GM04504 (cell line): ENCODE measurements around the gene MRPL12.
"Not testable (repeated sequence)": the region's sequence is repeated elsewhere in the genome, so short reads cannot be mapped to it uniquely, and the experiment has no call there.

ENCODE experiments used
- DNase-seq: peaks from one replicate; pipeline ENCODE4 v3.0.0-alpha.2; 2012; ENCODE audit warnings: low read depth

Gene MRPL12

GRCh38 chr17:81702934-81703746 is at the start of gene MRPL12:
TSS of gene MRPL12 (plus strand) at chr17:81703367. CDS start at chr17:81703502, 135 bp downstream.
- peak; percentile 74 for DNase-seq

GRCh38 chr17:81655378-81656117 is 47.6 kb upstream of the MRPL12 start:
- no peak for DNase-seq

GRCh38 chr17:81656118-81656743 is 46.9 kb upstream of the MRPL12 start, which contains the start of gene PDE6G:
TSS of gene PDE6G (minus strand) at chr17:81656542. CDS start at chr17:81653305, 3,237 bp downstream.
- DNase-seq = no peak

GRCh38 chr17:81656835-81657234 is 46.3 kb upstream of the MRPL12 start:
- no peak for DNase-seq

GRCh38 chr17:81659038-81659437 is 44.1 kb upstream of the MRPL12 start:
- DNase-seq = no peak

- no peak for DNase-seq
These were observed 42.7 kb upstream of the MRPL12 start for GRCh38 chr17:81660441-81660840.

- DNase-seq = no peak
These were observed 41.2 kb upstream of the MRPL12 start for GRCh38 chr17:81662002-81662401.

- DNase-seq = no peak
These were observed 39.1 kb upstream of the MRPL12 start for GRCh38 chr17:81664051-81664470.

GRCh38 chr17:81665205-81666091 is 37.7 kb upstream of the MRPL12 start:
- DNase-seq = no peak

GRCh38 chr17:81666092-81666341 is 37.1 kb upstream of the MRPL12 start:
- DNase-seq = no peak

- peak; percentile 89 for DNase-seq
These were observed 36.6 kb upstream of the MRPL12 start, which contains the start of the genes CCDC137 and OXLD1 for GRCh38 chr17:81666342-81667191. TSS of gene CCDC137 (plus strand) at chr17:81666737. CDS start at chr17:81666767, 30 bp downstream. TSS of gene OXLD1 (minus strand) at chr17:81666605. CDS start at chr17:81666577, 28 bp downstream.

- DNase-seq = no peak
These were observed 35.4 kb upstream of the MRPL12 start for GRCh38 chr17:81667754-81668153.

- DNase-seq = no peak
These were observed 30.7 kb upstream of the MRPL12 start for GRCh38 chr17:81672504-81672903.

GRCh38 chr17:81672954-81673353 is 30.2 kb upstream of the MRPL12 start:
- DNase-seq = no peak

GRCh38 chr17:81673561-81674258 is 29.5 kb upstream of the MRPL12 start:
- DNase-seq = no peak

- not testable (repeated sequence) for DNase-seq
These were observed 27.5 kb upstream of the MRPL12 start for GRCh38 chr17:81675515-81676221.

GRCh38 chr17:81676906-81677305 is 26.3 kb upstream of the MRPL12 start:
- no peak for DNase-seq

GRCh38 chr17:81680150-81680549 is 23.0 kb upstream of the MRPL12 start:
- DNase-seq = no peak

GRCh38 chr17:81681672-81682071 is 21.5 kb upstream of the MRPL12 start:
- DNase-seq = no peak
